Natural killer cell (primary cell): Measurements from ENCODE around the gene ABTB2. TPM values are rescaled to one million over a fixed set of nuclear protein-coding genes. Genes with fewer than 3 reads are reported as not detected.

Source experiments
- ATAC-seq, 3 donors: fragments of 150-1000 bp in 2 of 3; fragments of 200-7000 bp in 1 of 3; cut with Tn5 transposase; 1 replicate in 1 of 3; 2 replicates in 2 of 3; pipeline ENCODE4 v1.10.0; 2021; ENCODE audit warnings: mild to moderate bottlenecking in 2 of 3, moderate library complexity in 2 of 3
- DNase-seq, 2 donors: peaks; one replicate each; pipeline versions ENCODE4 v3.0.0 to v3.0.0-alpha.2; 2013 to 2021; ENCODE audit warnings: mixed read lengths in 1 of 2
- H3K27ac ChIP-seq: one replicate; pipeline ENCODE4 v1.5.1; 2013; ENCODE audit warnings: mild to moderate bottlenecking, low read length
- H3K27me3 ChIP-seq: one replicate; pipeline ENCODE4 v1.6.1; 2013; ENCODE audit warnings: low read length; ENCODE audit not compliant: control insufficient read depth, insufficient read depth
- H3K36me3 ChIP-seq: one replicate; pipeline ENCODE4 v1.6.1; 2013; ENCODE audit warnings: low read length; ENCODE audit not compliant: control insufficient read depth, insufficient read depth
- H3K4me1 ChIP-seq: one replicate; pipeline ENCODE4 v1.6.1; 2013; ENCODE audit warnings: low read length; ENCODE audit not compliant: control insufficient read depth, insufficient read depth
- H3K4me3 ChIP-seq: one replicate; pipeline ENCODE4 v1.5.1; 2013; ENCODE audit warnings: low read length
- H3K9me3 ChIP-seq: one replicate; pipeline ENCODE4 v1.6.1; 2013; ENCODE audit warnings: low read length; ENCODE audit not compliant: control insufficient read depth, insufficient read depth
- H3K27ac Mint-ChIP-seq, 2 donors: one replicate each; pipeline ENCODE4 v1.8.0; 2022; ENCODE audit warnings: mild to moderate bottlenecking in 2 of 2, mixed read lengths in 2 of 2, moderate library complexity in 1 of 2
- H3K27me3 Mint-ChIP-seq, 2 donors: one replicate each; pipeline ENCODE4 v1.8.0; 2022; ENCODE audit warnings: low read depth in 2 of 2, mixed read lengths in 2 of 2
- H3K36me3 Mint-ChIP-seq: one replicate; pipeline ENCODE4 v1.8.0; 2022; ENCODE audit warnings: mixed read lengths
- H3K4me1 Mint-ChIP-seq, 2 donors: one replicate each; pipeline ENCODE4 v1.8.0; 2022; ENCODE audit warnings: mixed read lengths in 2 of 2
- H3K4me3 Mint-ChIP-seq: one replicate; pipeline ENCODE4 v1.8.0; 2022; ENCODE audit warnings: mild to moderate bottlenecking, moderate library complexity, mixed read lengths
- H3K9me3 Mint-ChIP-seq, 2 donors: one replicate each; pipeline ENCODE4 v1.8.0; 2022; ENCODE audit warnings: mixed read lengths in 2 of 2
- CTCF ChIP-seq: fragments of 200-600 bp; IDR thresholded peaks from one replicate; pipeline ENCODE4 v1.8.0; 2022; ENCODE audit warnings: antibody characterized with exemption
- WGBS: methylation state at CpG from one replicate; pipeline ENCODE4 v1.1.7; 2013; ENCODE audit warnings: missing lambda C conversion rate; ENCODE audit not compliant: insufficient coverage; 5-methylcytosine and 5-hydroxymethylcytosine counted together
- intact Hi-C: fragments of 100-400 bp; cut with micrococcal nuclease; formaldehyde crosslinking; loops from one replicate; pipeline ENCODE4 v1.14.2; 2022
- total RNA-seq, 4 donors: library from RNA; stranded (reverse); fragments of 120-200 nt in 1 of 4; gene quantifications; one replicate each; pipeline versions ENCODE4 v1.2.3 to v1.2.4, GENCODE V29; 2013 to 2022

ABTB2 gene
- total RNA-seq, 3 donors from 2014 or later (not counting 1 experiment from before 2014, with no cell fraction given) = 0.65 to 1.7 (median 1.1) TPM

DNA sequence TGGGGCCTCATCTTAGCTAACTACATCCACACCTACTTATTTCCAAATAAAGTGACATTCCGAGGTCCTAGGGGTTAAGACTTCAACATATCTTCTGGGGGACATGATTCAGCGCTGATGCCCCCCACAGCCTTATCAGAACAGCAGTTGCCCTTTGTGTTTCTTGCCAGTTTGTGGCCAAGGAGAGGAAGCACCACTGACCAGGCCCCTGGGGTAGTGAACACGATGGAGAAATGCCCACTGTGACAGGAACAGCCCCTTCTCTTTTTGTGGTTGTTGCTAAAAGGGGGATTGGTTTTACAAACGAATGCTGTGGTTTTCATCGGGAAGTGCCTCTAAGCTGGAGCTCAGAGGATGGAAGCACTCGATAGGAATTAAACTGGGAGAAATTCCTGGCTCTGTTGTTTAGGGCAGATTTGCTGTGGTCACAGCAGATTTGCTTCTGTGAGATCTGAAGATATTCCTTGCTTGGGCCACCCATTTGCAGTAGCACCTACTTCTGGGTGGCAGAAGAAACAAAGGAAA lies 88.8 kb downstream of the ABTB2 start:
- Histone ChIP-seq H3K27ac (no peak overlapping the region), H3K4me1 (no peaks in the 10 kb centered on the region), H3K27me3 (no peaks in the 10 kb centered on the region), H3K36me3 (no peaks in the 10 kb centered on the region), H3K4me3 (no peak overlapping the region), H3K9me3 (no peaks in the 10 kb centered on the region)
- Mint-ChIP-seq H3K27ac (no peak overlapping the region), H3K9me3 (no peaks in the 10 kb centered on the region), H3K4me1 (peaks cover 0 to 6% of the 10 kb centered on the region in 2 donors), H3K4me3 (no peak overlapping the region), H3K36me3 (no peaks in the 10 kb centered on the region), H3K27me3 (no peaks in the 10 kb centered on the region)
- ATAC-seq = no peak
- no peak for TF ChIP-seq CTCF
- DNase-seq = no peak
- 19% methylated on average over 6 of the region's 6 CpGs for WGBS
- intact Hi-C loops = no loop called here

- Mint-ChIP-seq H3K36me3 (no peaks in the 10 kb centered on the region), H3K4me3 (no peak overlapping the region), H3K4me1 (peaks cover 0 to 6% of the 10 kb centered on the region in 2 donors), H3K27ac (no peak overlapping the region), H3K27me3 (no peaks in the 10 kb centered on the region), H3K9me3 (no peaks in the 10 kb centered on the region)
- Histone ChIP-seq H3K4me1 (no peaks in the 10 kb centered on the region), H3K36me3 (no peaks in the 10 kb centered on the region), H3K9me3 (no peaks in the 10 kb centered on the region), H3K4me3 (no peak overlapping the region), H3K27me3 (no peaks in the 10 kb centered on the region), H3K27ac (no peak overlapping the region)
- WGBS = 50% methylated on average over 3 of the region's 3 CpGs
- no peak for DNase-seq
- intact Hi-C loops = no loop called here
- no peak for ATAC-seq
- no peak for TF ChIP-seq CTCF
Observed at GRCh38 chr11:34267417-34267816, 90.4 kb downstream of the ABTB2 start.

DNA sequence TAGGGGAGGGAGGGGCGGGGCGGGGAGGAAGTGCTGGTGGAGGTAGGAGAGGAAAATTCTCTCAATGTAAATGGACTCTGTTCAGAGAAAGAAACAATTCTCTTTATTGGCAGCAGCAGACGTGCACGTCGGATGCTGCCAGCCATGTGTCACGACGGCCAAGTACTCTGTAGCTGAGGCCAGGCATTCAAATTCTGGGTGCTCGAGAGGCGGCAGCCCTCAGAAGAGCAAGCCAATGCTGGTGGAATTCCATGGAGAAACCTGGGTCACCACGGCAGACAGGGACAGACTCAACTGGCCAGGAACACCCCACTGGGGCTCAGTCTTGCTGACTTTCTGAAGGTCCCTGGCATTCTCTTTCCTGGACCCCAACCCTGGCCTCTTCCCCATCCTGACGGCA lies 90.8 kb downstream of the ABTB2 start:
- H3K36me3 ChIP-seq = no peaks in the 10 kb centered on the region
- no peaks in the 10 kb centered on the region for H3K4me1 ChIP-seq
- peaks cover 0 to 6% of the 10 kb centered on the region in 2 donors for H3K4me1 Mint-ChIP-seq
- no peaks in the 10 kb centered on the region for H3K27me3 ChIP-seq
- no peak for TF ChIP-seq CTCF
- no peaks in the 10 kb centered on the region for H3K27me3 Mint-ChIP-seq
- intact Hi-C loops = no loop called here
- no peak overlapping the region for H3K4me3 Mint-ChIP-seq
- H3K4me3 ChIP-seq = no peak overlapping the region
- no peaks in the 10 kb centered on the region for H3K9me3 Mint-ChIP-seq
- H3K27ac ChIP-seq = no peak overlapping the region
- H3K9me3 ChIP-seq = no peaks in the 10 kb centered on the region
- no peak for ATAC-seq
- no peak for DNase-seq
- whole genome bisulfite sequencing = 78% methylated on average over 10 of the region's 11 CpGs
- no peak overlapping the region for H3K27ac Mint-ChIP-seq
- H3K36me3 Mint-ChIP-seq = no peaks in the 10 kb centered on the region
